GM19099 (cell line): Measurements from ENCODE around the gene WLS.

Experiments used
- POLR2A ChIP-seq: IDR thresholded peaks from 3 replicates; pipeline ENCODE4 v1.6.1; 2011; ENCODE audit warnings: low read depth; ENCODE audit not compliant: insufficient read length; ENCODE audit errors: extremely low read depth

Gene WLS

GRCh38 chr1:68213843-68214242 is 18.5 kb downstream of the WLS start:
- TF ChIP-seq POLR2A, result no peak

DNA sequence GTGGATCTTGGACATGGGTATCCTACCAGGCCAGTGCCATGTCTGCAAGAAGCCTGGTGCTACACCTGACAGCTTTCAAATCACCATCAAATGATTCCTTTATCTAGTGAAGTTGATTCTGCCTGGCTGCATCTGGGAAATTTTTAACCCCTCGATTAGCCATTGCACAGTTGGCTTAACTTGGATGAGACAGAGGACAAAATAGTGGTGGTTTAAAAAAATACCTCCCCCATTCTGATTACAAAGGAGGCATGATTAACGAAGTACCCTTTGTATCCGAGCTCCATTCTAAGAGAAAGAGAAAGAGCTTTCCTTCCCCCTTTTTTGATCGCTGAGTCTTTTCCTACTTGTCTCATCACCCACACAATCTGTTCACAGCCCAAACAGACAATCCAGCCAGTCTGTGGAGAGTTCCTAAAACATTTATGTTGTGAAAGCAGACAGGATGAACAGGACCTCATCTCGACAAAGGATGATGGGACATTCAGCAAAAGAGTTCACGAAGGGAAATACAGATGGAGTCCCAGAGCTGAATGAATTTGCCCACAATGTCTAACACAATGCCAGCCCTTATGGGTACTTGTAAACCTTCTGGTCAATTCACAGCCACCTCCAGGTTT is 20.5 kb downstream of the WLS start:
- no peak for TF ChIP-seq POLR2A

DNA sequence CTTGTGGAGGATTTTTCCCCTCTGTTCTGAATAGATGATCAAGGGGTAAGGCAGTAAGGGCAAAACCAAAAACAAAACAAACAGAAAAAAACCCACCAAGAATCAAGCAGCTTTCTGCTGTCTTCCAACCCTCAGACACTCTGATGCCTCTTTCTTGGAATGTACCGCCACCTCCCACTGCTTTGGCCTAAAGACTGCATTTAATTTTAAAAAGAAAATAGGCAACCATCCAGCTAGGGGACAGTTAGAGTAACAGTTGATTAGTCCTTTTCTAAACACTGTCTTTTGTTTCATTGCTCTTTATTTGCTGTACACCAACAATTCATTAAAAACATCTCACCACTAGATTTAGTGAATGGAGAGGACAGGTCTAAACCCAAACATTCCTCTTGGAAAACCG is 21.5 kb downstream of the WLS start:
- no peak for TF ChIP-seq POLR2A

- TF ChIP-seq POLR2A, result no peak
Observed at GRCh38 chr1:68210027-68210426, 22.3 kb downstream of the WLS start.

DNA sequence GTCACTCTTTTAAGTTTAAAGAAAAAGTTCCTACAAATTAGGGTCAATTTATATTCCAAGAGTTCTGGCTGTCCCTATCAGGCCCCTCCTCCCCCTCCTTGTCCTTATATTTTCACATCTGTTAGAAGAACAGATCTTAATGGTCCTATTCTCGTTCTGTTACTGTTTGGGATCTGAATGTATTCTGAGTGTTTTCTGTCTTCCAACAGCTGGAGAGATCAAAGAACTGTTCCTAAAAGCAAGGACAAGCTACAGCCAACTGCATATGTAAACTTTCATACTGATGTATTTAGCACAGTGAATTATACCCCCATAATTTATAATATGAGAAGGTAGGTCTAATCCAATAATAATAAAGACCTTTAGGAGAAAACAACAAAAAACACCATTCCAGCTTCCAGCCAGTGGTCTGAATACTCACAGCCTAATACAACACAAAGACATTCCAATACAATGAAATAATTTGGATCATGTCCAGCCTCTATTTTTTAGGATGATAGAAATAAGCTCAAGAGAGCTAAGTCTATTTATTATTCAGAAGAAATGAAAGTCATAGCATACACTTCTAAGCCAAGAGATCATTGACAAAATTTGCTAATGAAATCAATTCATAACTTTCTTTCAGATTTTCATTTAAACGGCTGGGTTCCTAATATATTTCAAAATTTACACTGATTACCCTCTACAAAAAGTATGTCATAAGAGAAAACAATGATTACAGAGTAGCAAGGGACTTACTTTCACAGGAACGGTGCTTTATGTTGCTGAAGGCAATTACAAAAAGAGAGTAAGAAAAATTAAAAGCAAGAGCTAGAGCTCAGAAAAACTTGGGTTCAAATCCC is 25.3 kb downstream of the WLS start:
- TF ChIP-seq POLR2A, result no peak

DNA sequence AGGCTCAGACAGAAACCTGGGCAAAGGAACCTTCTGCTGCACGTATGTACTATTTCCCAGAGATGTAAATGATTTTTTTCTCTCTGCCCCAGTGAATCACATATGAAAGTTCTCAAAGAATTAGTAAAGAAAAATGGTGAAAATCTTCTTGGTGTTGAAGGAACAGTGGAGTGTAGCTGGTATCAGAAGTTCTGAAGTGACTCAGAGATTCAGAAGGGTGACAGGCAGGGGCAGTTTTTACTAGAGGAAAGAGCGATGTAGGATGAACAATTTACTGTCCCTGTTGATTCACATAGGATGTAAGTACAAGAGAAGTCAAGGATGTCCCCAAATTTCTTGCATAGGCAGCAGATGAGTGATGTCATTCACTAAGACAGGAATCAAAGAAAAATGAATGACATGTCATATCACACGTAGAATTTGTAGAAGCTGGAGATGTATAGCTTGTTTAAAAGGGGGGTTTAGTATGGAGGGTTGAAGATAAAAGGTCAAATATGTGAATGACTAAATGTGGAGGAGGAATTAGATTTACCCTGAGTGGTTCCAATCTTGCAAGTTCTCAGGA is 26.4 kb downstream of the WLS start:
- no peak for TF ChIP-seq POLR2A

DNA sequence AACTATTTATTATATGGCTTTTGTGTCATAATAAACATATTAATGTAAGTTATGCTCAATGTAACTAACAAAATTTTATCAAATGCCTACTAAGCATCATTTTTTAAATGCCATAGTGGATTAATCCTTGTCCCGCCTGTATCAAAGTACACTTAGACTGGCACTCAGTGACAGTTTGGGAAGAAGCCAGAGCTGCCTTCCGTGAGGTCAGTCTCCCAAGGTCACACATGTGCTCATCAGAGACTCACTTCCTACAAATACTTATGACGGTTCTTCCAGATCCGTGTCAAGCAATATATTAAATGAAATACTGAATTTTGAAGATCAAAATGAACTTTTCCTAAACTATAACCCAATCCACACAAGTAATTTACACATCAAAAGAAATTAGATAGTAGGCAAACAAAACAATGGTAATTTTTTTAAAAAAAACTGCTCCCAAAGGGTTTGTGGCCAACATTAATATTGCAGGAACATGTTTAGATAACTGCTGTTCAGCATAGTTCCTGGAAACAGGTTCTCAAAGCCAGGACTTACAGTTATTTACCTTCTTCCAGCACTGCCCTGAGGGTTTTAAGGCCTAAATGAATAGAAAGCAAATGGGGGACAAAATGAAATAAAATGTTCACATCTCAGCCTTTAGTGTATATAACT is 27.2 kb downstream of the WLS start:
- no peak for TF ChIP-seq POLR2A

GRCh38 chr1:68202239-68202832 is 30.0 kb downstream of the WLS start:
- no peak for TF ChIP-seq POLR2A

DNA sequence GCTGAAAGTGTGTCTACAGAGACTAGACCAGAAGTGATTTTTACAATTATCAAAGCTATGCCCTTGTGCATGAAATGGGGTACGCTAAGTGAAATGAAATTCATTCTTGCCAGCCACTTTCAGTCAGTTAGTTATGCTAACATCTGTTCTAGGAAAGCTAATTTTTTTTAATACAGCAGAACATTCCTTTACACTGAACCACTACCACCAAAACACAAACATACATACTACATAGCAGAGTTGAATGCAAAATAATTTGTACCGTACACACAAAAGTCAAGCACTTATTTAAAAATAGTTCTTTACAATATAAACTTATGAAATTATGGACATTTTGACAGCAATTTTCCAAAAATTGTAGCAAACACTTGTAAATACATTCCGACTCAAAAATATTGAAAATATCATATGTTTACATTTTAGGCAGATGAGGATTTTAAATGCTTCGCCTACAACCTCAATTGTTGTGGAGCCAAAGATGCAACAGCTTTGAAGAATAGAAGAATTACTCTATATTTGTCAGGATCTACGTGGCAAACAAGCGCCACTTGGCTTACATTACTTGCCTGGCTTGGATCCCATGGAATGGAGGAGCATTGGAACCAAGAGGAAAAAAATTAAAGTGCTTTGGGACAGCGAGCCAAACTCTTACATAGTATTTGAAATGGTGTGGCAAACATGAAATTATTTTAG is 30.6 kb downstream of the WLS start:
- no peak for TF ChIP-seq POLR2A

GRCh38 chr1:68199603-68200002 is 32.7 kb downstream of the WLS start:
- TF ChIP-seq POLR2A, result no peak

- TF ChIP-seq POLR2A, result no peak
Observed at GRCh38 chr1:68198752-68199151, 33.6 kb downstream of the WLS start.

DNA sequence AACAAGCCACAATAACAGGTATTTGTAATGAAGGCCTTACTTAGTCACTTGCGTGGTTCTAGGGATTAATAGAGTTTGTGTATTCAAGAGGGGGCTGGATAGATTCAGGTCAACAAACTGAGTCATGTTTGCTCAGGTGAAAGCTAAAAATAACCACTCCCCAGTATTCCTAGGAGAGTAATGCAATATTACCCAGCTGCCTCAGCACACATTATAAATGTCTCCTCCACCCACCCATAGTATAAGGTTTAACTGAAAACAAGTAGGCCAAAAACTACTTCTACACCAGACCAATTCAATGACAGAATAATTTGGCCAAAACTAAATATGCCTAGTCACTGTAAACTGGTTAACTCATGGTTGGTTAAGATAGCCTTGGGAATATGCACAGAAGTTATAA is 34.4 kb downstream of the WLS start:
- TF ChIP-seq POLR2A, result no peak

DNA sequence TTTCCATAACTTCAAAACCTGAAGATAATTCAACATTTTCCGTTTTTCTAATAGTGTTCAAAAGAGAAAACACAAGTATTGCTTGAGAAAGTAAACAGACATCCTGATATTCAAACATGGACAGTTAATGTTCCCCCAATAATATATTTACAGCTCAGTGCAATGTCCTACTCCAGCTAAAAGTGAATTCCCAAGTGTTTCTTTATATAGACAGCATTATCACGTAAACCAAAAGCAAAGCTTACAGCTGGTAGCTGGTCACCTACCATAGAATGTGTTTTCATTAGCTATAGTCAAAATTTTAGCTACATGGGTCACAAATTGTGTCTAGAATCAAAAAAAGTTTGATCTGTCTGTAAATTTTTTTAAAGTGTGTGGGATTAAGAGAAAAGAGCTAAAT is 34.9 kb downstream of the WLS start:
- TF ChIP-seq POLR2A, result no peak

DNA sequence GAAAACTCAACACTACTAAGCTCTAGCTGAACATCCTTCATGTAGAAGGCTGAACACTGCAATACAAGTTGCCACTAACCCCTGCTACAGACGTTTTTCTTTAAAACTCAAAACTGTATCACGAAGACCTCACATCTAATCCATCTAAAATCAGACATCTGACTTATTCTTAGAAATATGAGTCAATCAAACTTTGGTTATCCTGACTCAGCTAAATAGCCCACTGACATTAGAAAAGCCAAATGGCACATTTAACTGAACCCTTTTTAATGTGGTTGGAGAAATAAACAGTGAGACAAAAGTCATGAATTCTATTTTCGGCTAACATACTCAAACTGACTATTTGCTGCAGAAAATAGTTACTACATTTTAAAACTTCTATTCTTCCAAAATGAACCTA is 35.6 kb downstream of the WLS start:
- TF ChIP-seq POLR2A, result no peak

DNA sequence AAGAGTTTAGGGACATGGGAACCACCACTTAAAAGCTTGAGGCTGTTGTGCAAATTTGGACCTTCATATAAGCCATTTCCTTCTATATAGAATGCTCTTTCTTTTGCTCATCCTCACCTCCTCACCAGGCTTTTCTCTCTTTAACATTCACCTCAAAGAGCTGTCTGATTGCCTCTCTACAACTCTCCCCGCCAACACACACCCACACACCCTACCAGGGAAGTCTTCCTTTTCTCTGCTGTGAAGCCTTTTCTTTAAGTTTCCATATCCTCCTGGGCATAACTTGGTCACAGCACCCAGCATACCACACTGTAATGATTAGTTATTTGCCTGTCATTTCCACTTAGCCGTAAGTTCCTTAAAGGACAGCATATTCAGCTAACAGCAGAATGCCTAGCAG is 40.6 kb downstream of the WLS start:
- TF ChIP-seq POLR2A, result no peak
